Fibroblast of peridontal ligament (primary cell): ENCODE results near the gene FYN.

ENCODE experiments used
- DNase-seq: peaks from one replicate; pipeline ENCODE4 v3.0.0-alpha.2; 2010; ENCODE audit errors: extremely low read depth

FYN gene

GRCh38 chr6:111731456-111732195 is 141.6 kb downstream of the FYN start:
- no peak for DNase-seq

- DNase-seq = no peak
Observed at GRCh38 chr6:111730864-111731263, 142.4 kb downstream of the FYN start.

GRCh38 chr6:111727802-111728201 is 145.4 kb downstream of the FYN start:
- DNase-seq = no peak

GRCh38 chr6:111727041-111727440 is 146.2 kb downstream of the FYN start:
- no peak for DNase-seq

- peak; percentile 54 for DNase-seq
Observed at GRCh38 chr6:111725446-111726112, 147.7 kb downstream of the FYN start.

- DNase-seq = no peak
Observed at GRCh38 chr6:111724505-111724904, 148.7 kb downstream of the FYN start.

GRCh38 chr6:111724039-111724438 is 149.2 kb downstream of the FYN start:
- DNase-seq = no peak

- DNase-seq = no peak
Observed at GRCh38 chr6:111723412-111723970, 149.8 kb downstream of the FYN start.

- DNase-seq = peak; percentile 98
Observed at GRCh38 chr6:111722179-111722731, 151.0 kb downstream of the FYN start.

- DNase-seq = peak; percentile 77
Observed at GRCh38 chr6:111721753-111722154, 151.5 kb downstream of the FYN start.

- no peak for DNase-seq
Observed at GRCh38 chr6:111720931-111721496, 152.2 kb downstream of the FYN start.

- DNase-seq = peak; percentile 81
Observed at GRCh38 chr6:111718990-111719389, 154.3 kb downstream of the FYN start.

- DNase-seq = no peak
Observed at GRCh38 chr6:111718326-111718725, 154.9 kb downstream of the FYN start.

GRCh38 chr6:111717621-111718020 is 155.6 kb downstream of the FYN start:
- DNase-seq = no peak

GRCh38 chr6:111716325-111716724 is 156.9 kb downstream of the FYN start:
- DNase-seq = no peak

GRCh38 chr6:111715321-111715720 is 157.9 kb downstream of the FYN start:
- no peak for DNase-seq

GRCh38 chr6:111714416-111715270 is 158.6 kb downstream of the FYN start:
- DNase-seq = no peak

GRCh38 chr6:111713811-111714210 is 159.4 kb downstream of the FYN start:
- DNase-seq = no peak

- no peak for DNase-seq
Observed at GRCh38 chr6:111713236-111713635, 160.0 kb downstream of the FYN start.

- DNase-seq = peak; percentile 58
Observed at GRCh38 chr6:111711984-111712752, 161.1 kb downstream of the FYN start.

GRCh38 chr6:111711476-111711875 is 161.8 kb downstream of the FYN start:
- DNase-seq = no peak
